ENCODE results near the gene SASH1.
"Not testable (repeated sequence)": the region's sequence is repeated elsewhere in the genome, so short reads cannot be mapped to it uniquely, and the experiment has no call there.

The SASH1 gene

GRCh38 chr6:148328876-148329555 is 13.6 kb upstream of the SASH1 start:
- no peak for DNase-seq (ENCODE audit: low read depth in 2 of 2)

DNA sequence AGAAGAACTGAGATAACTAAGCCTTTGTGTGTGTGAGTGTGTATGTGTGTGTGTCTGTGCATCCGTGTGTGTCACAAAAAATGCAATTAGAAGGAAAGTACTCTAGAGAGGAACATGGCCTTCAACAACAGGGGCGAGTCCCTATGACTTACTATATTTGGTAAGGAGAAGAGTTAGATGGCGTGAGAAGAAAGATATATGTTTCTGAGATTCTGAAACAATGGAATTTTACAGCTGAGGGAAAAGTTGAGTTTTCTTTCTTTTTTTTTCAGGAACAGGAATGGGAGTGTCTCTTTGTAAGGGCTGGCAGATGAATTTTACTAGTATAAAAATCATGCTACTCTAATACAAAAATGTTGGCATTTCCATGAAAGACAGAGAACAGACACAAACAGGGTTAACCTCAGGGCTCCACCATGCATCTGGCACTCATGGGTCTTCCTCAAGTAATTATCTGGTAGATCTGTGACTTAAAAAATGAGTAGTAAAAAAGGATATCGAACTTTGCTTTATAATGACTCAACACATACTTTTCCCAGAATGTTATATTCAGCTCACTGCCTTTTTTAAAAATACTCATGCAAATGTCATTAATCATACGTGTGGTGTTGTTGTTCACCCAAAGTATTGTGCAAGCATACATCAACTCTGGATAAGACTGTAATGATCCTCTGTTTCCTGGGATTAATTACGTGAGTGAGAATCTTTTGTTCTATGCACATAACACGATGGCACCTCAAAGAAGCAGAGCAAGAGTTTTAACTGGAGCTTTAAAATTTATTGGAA is 12.8 kb upstream of the SASH1 start:
- peak; percentile 96 for DNase-seq (ENCODE audit: low read depth in 2 of 2)

GRCh38 chr6:148332088-148332487 is 10.6 kb upstream of the SASH1 start:
- DNase-seq (ENCODE audit: low read depth in 2 of 2): no peak

DNA sequence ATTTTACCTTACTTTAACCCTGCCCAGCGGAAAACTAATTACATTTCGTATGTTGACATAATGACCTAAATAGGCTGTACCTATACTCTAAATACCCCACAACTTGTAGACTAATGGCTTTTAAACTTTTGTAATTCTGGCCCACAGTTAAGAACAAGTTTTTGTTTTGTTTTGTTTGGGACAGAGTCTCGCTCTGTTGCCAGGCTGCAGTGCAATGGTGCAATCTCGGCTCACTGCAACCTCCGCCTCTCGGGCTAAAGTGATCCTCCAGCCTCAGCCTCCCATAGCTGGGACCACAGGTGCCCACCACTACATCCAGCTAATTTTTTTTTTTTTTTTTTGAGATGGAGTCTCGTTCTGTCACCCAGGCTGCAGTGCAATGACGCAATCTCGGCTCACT is 5.7 kb upstream of the SASH1 start:
- no peak for DNase-seq (ENCODE audit: low read depth in 2 of 2)

DNA sequence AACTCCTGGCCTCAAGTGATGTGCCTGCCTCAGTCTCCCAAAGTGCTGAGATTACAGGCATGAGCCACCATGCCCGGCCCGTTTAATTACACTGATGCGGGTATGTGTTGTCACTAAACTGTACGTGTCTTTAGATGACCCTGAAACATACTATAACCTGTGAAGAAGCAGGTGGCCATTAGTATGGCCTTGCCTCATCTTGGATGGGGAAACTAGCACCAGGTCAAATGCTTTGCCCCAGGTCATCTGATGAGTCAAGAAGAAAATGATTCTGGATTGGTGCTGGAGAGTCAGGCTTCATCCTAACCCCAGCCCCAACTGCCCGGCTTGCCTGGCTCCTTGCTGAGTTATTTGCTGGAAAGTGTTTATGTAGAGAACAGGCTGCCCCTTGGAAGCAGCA is 2.9 kb upstream of the SASH1 start:
- DNase-seq (ENCODE audit: low read depth in 2 of 2): no peak

DNA sequence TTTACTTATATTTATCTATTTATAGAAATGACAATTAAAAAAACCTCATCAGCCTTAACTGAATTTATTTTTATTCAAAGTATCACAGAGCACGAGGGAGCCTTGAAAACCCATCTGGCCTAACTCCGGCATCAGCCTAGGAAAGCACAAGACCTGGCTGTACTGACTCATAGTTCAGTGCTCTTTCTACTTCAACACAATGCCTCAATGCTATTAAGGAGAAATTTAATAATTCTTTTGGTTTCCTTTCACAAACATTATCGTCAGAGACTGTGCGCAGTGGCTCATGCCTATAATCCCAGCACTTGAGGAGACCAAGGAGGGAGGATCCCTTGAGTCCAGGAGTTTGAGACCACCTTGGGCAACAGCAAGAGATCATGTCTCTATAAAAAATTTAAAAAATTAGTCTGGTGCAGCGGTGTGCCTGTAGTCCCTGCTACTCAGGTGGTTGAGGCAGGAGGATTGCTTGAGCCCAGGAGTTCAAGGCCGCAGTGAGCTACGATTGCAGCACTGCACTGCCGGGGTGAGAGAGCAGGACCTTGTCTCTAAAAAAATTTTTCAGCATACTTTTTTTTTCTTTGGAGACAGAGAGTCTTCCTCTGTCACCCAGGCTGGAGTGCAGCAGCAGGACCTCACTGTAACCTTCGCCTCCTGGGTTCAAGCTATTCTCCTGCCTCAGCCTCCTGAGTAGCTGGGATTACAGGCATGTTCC is 1.9 kb upstream of the SASH1 start:
- DNase-seq (ENCODE audit: low read depth in 2 of 2): no peak

- no peak for DNase-seq (ENCODE audit: low read depth in 2 of 2)
These were observed 613 bp upstream of the SASH1 start for GRCh38 chr6:148342100-148342349.

DNA sequence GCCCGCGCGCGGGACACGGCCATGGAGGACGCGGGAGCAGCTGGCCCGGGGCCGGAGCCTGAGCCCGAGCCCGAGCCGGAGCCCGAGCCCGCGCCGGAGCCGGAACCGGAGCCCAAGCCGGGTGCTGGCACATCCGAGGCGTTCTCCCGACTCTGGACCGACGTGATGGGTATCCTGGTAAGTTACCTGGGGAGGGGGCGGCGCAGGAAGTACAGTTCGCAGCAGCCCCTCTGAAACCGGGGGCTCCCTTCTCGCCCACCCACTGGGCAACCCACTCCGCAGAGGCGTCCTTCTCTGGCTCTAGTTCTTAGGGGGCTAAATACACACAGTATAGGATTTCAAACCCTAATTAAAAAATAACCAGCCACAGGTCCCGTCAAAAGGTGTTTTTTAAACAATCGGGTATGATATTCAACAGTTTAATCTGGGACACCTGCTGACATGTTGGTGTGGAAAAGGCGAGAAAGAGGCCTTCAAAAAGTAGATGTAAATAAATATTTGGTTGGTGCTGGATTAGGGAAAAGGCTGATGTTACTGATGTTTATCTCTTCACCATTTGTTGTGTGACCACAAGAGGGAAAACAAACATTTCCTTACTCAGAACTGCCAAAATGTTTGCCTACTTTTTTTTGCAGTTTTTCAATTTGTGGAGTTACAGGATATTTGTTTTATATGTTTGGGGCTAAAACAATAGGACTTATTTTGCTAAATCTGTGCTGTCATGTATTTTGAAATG is 577 bp downstream of the SASH1 start:
- DNase-seq (ENCODE audit: low read depth in 2 of 2): no peak

DNA sequence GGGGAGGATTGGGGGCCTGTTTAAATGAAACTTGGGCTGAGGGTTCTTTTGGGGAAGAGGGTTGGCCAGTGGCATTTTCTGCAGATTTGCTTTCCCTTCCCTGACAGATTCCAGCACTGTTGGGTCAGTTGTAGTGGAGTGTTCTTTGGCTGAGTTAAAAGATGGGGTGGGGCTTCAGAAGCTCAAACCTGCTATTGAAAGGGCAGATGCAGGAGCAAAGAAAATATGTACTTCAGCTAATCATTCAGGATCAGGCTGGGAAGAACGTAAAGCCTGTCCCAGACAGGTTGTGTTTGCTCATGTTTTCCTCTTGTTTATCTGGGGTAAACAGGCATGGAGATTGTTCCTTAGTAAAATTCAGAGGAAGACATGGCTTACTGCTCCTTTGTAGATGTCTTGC is 2.5 kb downstream of the SASH1 start:
- DNase-seq (ENCODE audit: low read depth in 2 of 2): no peak

DNA sequence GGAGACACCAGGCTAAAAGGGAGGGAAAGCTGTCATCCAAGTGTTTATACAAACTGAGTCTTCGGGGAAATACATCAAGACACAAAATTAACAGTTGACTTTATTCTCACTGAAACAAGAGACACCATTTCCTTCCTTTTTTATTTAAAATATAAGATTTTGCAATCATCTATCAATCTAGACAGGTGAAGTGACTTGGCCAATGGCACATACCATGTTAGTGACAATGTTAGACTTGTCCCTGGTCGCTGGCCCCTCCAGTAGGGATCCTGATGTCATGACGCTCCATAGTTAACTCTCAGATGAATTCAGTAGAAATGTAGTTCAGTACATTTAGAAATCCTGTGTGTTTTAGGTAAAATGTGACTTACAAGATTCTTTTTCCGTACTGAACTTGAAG is 2.9 kb downstream of the SASH1 start:
- DNase-seq (ENCODE audit: low read depth in 2 of 2): no peak

DNA sequence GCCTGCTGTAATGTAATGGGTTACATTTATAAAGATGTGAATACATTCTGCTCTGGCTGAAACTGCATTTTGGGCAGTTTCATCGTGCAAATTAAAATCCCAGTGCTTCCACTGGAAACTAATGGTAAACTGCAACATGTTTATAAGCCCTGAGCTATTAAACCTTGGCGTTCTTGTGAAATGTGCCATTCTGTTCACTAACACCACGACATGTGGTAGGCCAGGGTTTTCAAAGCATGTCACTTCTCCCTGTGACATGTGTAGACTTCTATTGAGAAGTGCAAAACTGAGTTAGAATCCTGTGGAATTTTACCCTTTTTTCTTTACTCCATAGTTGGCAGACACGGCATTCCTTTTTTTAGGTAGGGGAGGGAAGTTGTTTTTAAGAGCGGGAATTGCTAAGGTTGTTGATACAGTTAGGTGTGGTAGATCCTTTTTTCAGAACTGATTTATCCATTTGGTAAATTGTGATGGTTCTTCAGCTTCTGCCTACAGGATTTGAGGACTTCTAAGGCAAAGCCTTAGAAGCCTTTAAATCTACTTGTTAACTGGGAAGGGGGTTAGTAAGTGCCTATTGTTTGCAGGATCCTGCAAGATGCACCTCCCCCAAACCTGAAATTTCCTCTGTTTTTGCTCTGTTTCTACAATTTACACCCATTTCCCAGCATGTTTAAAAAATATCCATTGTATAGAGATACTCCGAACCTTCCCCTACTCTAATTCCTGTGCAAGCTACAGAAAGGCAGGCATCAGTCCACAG is 4.2 kb downstream of the SASH1 start:
- DNase-seq (ENCODE audit: low read depth in 2 of 2): no peak

- DNase-seq (ENCODE audit: low read depth in 2 of 2): no peak
These were observed 4.9 kb downstream of the SASH1 start for GRCh38 chr6:148347441-148348054.

DNA sequence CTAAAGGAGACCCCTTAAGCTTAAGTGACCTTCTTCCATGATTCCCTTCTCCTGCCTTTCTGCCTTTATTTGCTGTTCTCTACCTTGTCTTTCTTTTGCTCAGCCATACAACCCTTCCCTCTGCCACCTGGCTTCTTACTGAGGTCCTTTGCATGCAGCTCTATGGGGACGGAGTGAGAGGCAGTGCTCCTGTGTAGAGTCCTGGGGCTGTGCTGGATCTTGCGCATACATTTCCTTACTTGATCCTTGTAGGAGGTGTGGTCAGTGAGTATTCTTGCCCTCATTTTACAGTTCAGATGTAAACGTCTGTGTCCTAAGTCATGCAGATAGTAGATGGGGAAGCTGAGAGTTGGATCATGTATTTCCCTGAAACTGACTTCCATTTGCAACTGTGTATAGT is 5.7 kb downstream of the SASH1 start:
- DNase-seq (ENCODE audit: low read depth in 2 of 2): no peak

DNA sequence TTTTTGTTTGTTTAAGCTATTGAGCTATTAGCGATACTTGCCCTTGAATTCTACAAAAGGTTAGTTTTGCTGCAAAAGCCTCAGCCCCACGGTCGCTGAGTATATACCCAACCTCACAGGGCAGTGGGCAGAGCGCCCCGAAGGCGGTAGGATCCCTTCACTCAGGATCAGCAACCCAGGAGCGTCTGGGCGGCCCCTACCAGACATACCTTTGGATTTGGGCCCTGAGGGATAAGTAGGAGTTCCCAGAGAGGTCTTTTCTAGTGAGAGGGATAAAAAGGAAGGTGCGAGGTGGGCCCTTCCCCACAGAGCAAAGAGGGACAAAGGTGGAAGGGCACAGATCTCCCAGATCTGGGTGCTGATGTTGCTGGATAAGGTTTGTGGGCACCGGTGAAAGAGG is 6.1 kb downstream of the SASH1 start:
- no peak for DNase-seq (ENCODE audit: low read depth in 2 of 2)

DNA sequence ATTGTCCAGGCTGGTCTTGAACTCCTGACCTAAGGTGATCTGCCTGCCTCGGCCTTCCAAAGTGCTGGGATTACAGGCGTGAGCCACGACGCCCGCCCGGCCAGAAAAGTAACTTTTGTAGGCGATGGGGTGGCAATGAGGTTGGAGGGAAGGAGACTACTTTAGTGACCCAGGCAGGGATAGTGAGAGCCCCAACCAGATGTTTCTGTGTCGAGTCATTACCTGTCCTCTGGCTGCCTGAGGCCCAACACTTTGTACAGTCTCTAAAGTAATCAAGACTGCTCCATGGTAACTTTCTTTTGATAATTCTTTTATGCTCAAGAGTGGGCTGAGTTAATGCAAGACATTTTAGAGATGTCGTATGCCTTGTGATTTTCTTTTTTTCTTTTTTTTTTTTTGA is 6.8 kb downstream of the SASH1 start:
- no peak for DNase-seq (ENCODE audit: low read depth in 2 of 2)

GRCh38 chr6:148351309-148351708 is 8.7 kb downstream of the SASH1 start:
- no peak for DNase-seq (ENCODE audit: low read depth in 2 of 2)

DNA sequence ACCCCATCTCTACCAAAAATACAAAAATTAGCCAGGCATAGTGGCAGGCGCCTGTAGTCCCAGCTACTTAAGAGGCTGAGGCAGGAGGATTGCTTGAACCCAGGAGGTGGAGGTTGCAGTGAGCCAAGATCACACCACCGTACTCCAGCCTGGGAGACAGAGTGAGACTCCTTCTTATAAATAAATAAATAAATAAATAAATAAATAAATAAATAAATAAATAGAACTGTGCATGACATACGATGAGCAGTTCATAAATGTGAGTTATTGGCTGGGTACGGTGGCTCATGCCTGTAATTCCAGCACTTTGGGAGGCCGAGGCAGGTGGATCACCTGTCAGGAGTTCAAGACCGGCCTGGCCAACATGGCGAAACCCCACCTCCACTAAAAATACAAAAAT is 9.8 kb downstream of the SASH1 start:
- DNase-seq (ENCODE audit: low read depth in 2 of 2): not testable (repeated sequence)

DNA sequence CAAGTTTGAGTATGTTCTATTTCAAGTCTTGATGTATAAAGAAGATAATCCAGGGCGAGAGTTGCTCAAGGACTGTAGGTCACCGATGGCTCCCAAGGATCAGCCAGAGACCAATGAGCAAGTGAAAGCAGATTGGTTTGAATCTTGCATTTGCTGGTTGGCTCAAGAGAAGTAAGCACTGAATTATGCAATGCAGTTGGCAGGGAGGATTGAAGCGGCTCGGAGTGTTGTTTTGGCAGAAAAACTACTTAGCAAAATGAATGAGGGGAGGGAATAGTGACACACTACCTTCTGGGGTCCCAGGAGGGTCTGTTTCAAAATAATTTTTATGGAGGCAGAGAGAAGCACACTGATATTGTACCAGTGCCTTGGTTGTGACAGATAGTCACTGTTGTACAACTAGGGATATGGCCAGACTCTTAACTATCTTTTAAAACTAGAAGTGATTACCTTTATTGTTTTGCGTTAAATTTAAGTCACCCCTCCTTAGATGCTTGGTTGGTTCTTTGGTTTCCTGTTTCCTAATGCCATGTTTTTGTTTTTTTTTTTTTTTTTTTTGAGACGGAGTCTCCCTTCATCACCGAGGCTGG is 15.7 kb downstream of the SASH1 start:
- DNase-seq (ENCODE audit: low read depth in 2 of 2): no peak

- DNase-seq (ENCODE audit: low read depth in 2 of 2): no peak
These were observed 16.6 kb downstream of the SASH1 start for GRCh38 chr6:148359228-148359627.

GRCh38 chr6:148364056-148364824 is 21.6 kb downstream of the SASH1 start:
- peak; percentile 60 for DNase-seq (ENCODE audit: low read depth in 2 of 2)
